Adrenal gland (tissue), 5 donors: ENCODE results near the gene COL16A1.

Experiments used
- POLR2A ChIP-seq, 2 donors: fragments of 450-650 bp; IDR thresholded peaks; one replicate each; pipeline ENCODE4 v1.6.1; 2017; ENCODE audit warnings: antibody characterized with exemption in 2 of 2, mild to moderate bottlenecking in 2 of 2, moderate library complexity in 1 of 2
- TF ChIP-seq, protein P1 (sequence below), 6 experiments: fragments of 450-650 bp in 4 of 6; fragments of 200-600 bp in 2 of 6; sonication (generic) in 1 of 6; IDR thresholded peaks; 1 replicate in 5 of 6; 2 replicates in 1 of 6; pipeline versions ENCODE4 v1.5.1 to v1.8.0; 2016 to 2021; ENCODE audit warnings: antibody characterized with exemption in 6 of 6, mild to moderate bottlenecking in 2 of 6, moderate library complexity in 1 of 6
- donor health status: DM: no; HTN: no; CAD: no.

DNA sequence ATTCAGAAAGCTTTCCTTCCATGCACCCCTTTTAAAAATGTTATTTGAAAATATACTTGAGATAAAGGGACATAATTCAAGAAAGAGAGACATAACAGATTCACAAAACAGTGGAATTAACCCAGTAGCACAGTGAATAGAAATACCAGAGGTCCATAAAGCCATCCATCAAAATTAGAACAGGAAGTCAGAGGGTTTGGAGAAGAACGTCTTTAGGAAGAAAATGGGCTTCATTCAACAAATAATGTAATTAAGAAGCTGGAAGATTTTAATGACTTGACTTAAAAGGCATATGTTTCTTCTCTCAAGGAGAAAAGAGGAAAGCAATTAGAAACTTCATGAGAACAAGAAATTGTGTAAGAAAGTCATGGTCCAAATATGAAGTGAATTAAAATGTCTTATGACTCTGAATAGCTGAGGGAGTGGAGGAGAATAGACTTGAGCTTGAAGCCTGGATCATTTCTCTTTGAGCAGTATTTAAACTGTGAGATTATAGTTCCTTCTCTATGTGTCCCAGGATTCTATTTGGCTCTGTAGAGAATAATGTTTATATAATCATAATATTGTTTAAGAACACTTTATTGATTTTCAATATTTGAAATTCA lies 94.2 kb downstream of the COL16A1 start:
- TF ChIP-seq POLR2A (IDR thresholded peaks at IDR 0.05), result no peak
- TF ChIP-seq, protein P1, sequence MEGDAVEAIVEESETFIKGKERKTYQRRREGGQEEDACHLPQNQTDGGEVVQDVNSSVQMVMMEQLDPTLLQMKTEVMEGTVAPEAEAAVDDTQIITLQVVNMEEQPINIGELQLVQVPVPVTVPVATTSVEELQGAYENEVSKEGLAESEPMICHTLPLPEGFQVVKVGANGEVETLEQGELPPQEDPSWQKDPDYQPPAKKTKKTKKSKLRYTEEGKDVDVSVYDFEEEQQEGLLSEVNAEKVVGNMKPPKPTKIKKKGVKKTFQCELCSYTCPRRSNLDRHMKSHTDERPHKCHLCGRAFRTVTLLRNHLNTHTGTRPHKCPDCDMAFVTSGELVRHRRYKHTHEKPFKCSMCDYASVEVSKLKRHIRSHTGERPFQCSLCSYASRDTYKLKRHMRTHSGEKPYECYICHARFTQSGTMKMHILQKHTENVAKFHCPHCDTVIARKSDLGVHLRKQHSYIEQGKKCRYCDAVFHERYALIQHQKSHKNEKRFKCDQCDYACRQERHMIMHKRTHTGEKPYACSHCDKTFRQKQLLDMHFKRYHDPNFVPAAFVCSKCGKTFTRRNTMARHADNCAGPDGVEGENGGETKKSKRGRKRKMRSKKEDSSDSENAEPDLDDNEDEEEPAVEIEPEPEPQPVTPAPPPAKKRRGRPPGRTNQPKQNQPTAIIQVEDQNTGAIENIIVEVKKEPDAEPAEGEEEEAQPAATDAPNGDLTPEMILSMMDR (IDR thresholded peaks at IDR 0.05), result no peak
